ENCODE data around the gene SDE2. TPM values are rescaled to one million over a fixed set of nuclear protein-coding genes. Genes with fewer than 3 reads are reported as not detected.
"Not testable (repeated sequence)": the region's sequence is repeated elsewhere in the genome, so short reads cannot be mapped to it uniquely, and the experiment has no call there.

Gene SDE2
- total RNA-seq, 1 experiment from 2014 or later: 18.3 TPM

- in situ Hi-C loops (cut with HindIII; ENCODE audit: low pct_unique_long_range_greater_than_20kb, low sequenced_read_pairs): no loop called here
- Histone ChIP-seq H3K36me3 (ENCODE audit: control insufficient read depth, insufficient read depth, low read length) (no peaks in the 10 kb centered on the region), H3K9me3 (ENCODE audit: control insufficient read depth, insufficient read depth, low read depth, low read length) (no peaks in the 10 kb centered on the region), H3K27ac (ENCODE audit: low read length) (peak overlapping the region; percentile 14; the same call in 1 of the 2 replicates), H3K4me1 (ENCODE audit: control insufficient read depth, insufficient read depth, low read length) (peaks cover 6% of the 10 kb centered on the region; the same call in 1 of the 2 replicates), H3K4me3 (ENCODE audit: low read depth in 2 of 2, low read length in 2 of 2) (no peak overlapping the region), H3K27me3 (ENCODE audit: control insufficient read depth, insufficient read depth, low read length) (no peaks in the 10 kb centered on the region)
- DNase-seq (ENCODE audit: low read depth, low spot score) (no peak), ATAC-seq (no peak)
- intact Hi-C loops (cut with micrococcal nuclease; ENCODE audit: unreplicated experiment): loop anchor here (10.0 kb wide), 1 partner anchor 58 kb away; no protein-coding TSS in a partner anchor
- no peak for TF ChIP-seq REST (IDR thresholded peaks at IDR 0.05; ENCODE audit: insufficient read depth in 1 of 2, low read depth in 2 of 2, low read length in 1 of 2)
- TF ChIP-seq TCF7L2 (IDR thresholded peaks at IDR 0.05; ENCODE audit: low read depth, low read length): no peak
- no peak for TF ChIP-seq POLR2AphosphoS5 (IDR thresholded peaks at IDR 0.05; ENCODE audit: low read depth, low read length)
- no peak for TF ChIP-seq CTCF (IDR thresholded peaks at IDR 0.05)
- ChIA-PET CTCF (interaction anchor here (0.6 kb wide), 1 partner anchor 11 kb away, joined by 3 read pairs; no protein-coding TSS in a partner anchor), POLR2A (interaction anchor here (0.5 to 0.6 kb wide), 2 partner anchors 201 to 650 kb away, joined by 4 to 10 read pairs; no protein-coding TSS in a partner anchor)
- no TSS peak for BruUV-seq (replicated peaks)
Observed at GRCh38 chr1:225972344-225973152, 26.6 kb downstream of the SDE2 start.

- intact Hi-C loops (cut with micrococcal nuclease; ENCODE audit: unreplicated experiment): loop anchor here (10.0 kb wide), 1 partner anchor 56 kb away; no protein-coding TSS in a partner anchor
Observed at GRCh38 chr1:225970592-225971157, 28.5 kb downstream of the SDE2 start.

GRCh38 chr1:225969751-225970150, 29.4 kb downstream of the SDE2 start:
- H3K27me3 ChIP-seq (ENCODE audit: control insufficient read depth, insufficient read depth, low read length); H3K4me3 ChIP-seq (ENCODE audit: low read depth in 2 of 2, low read length in 2 of 2); H3K9me3 ChIP-seq (ENCODE audit: control insufficient read depth, insufficient read depth, low read depth, low read length); H3K36me3 ChIP-seq (ENCODE audit: control insufficient read depth, insufficient read depth, low read length); CTCF ChIA-PET; ATAC-seq; DNase-seq (ENCODE audit: low read depth, low spot score); BruUV-seq (replicated peaks); H3K27ac ChIP-seq (ENCODE audit: low read length); in situ Hi-C loops (cut with HindIII; ENCODE audit: low pct_unique_long_range_greater_than_20kb, low sequenced_read_pairs); H3K4me1 ChIP-seq (ENCODE audit: control insufficient read depth, insufficient read depth, low read length): not testable (repeated sequence)
- POLR2A ChIA-PET: interaction anchor here (0.6 kb wide), 1 partner anchor 105 kb away, joined by 3 read pairs; no protein-coding TSS in a partner anchor
- intact Hi-C loops (cut with micrococcal nuclease; ENCODE audit: unreplicated experiment): loop anchor here (10.0 kb wide), 1 partner anchor 55 kb away; no protein-coding TSS in a partner anchor

More at GRCh38 chr1:225970592-225971157, 28.5 kb downstream of the SDE2 start:
- H3K36me3 ChIP-seq (ENCODE audit: control insufficient read depth, insufficient read depth, low read length); H3K4me1 ChIP-seq (ENCODE audit: control insufficient read depth, insufficient read depth, low read length); CTCF ChIA-PET; H3K27ac ChIP-seq (ENCODE audit: low read length); POLR2A ChIA-PET; H3K4me3 ChIP-seq (ENCODE audit: low read depth in 2 of 2, low read length in 2 of 2); H3K27me3 ChIP-seq (ENCODE audit: control insufficient read depth, insufficient read depth, low read length); DNase-seq (ENCODE audit: low read depth, low spot score); ATAC-seq; in situ Hi-C loops (cut with HindIII; ENCODE audit: low pct_unique_long_range_greater_than_20kb, low sequenced_read_pairs); H3K9me3 ChIP-seq (ENCODE audit: control insufficient read depth, insufficient read depth, low read depth, low read length); BruUV-seq (replicated peaks): not testable (repeated sequence)
